IMR-90 (cell line): ENCODE measurements around the gene SEC22A.

Experiments used
- CEBPB ChIP-seq: IDR thresholded peaks from 2 replicates; pipeline ENCODE4 v1.6.1; 2012; ENCODE audit warnings: low read depth, low read length, improper control_type of control experiment
- CTCF ChIP-seq: conservative IDR thresholded peaks from 2 replicates; pipeline ENCODE4 v1.5.1; 2012; ENCODE audit warnings: mild to moderate bottlenecking, low read depth, low read length, improper control_type of control experiment
- MAFK ChIP-seq: IDR thresholded peaks from 2 replicates; pipeline ENCODE4 v1.6.1; 2012; ENCODE audit warnings: low read depth, low read length, improper control_type of control experiment
- MAZ ChIP-seq: IDR thresholded peaks from 2 replicates; pipeline ENCODE4 v1.6.1; 2012; ENCODE audit warnings: low read depth, mild to moderate bottlenecking, low read length, improper control_type of control experiment, moderate library complexity, borderline replicate concordance
- MXI1 ChIP-seq: IDR thresholded peaks from 2 replicates; pipeline ENCODE4 v1.6.1; 2012; ENCODE audit warnings: low read depth, mild to moderate bottlenecking, low read length, moderate library complexity, borderline replicate concordance
- NFE2L2 ChIP-seq: fragments of 150-350 bp; IDR thresholded peaks from 2 replicates; pipeline ENCODE4 v1.6.1; 2016; ENCODE audit warnings: low read depth, mild to moderate bottlenecking, low read length
- POLR2A ChIP-seq: IDR thresholded peaks from 2 replicates; pipeline ENCODE4 v1.6.1; 2012; ENCODE audit warnings: mild to moderate bottlenecking, low read depth, low read length
- RAD21 ChIP-seq: IDR thresholded peaks from 2 replicates; pipeline ENCODE4 v1.6.1; 2012; ENCODE audit warnings: low read length, improper control_type of control experiment
- RFX5 ChIP-seq: IDR thresholded peaks from 2 replicates; pipeline ENCODE4 v1.8.0; 2012; ENCODE audit warnings: low read depth, mild to moderate bottlenecking, low read length, moderate library complexity
- SMC3 ChIP-seq: fragments of 150-350 bp; IDR thresholded peaks from 2 replicates; pipeline ENCODE4 v1.6.1; 2016; ENCODE audit warnings: low read depth, mild to moderate bottlenecking, antibody characterized with exemption, low read length, moderate library complexity
- TF ChIP-seq, protein P1 (sequence below): fragments of 150-350 bp; IDR thresholded peaks from 2 replicates; pipeline ENCODE4 v1.6.1; 2017; ENCODE audit warnings: mild to moderate bottlenecking, antibody characterized with exemption, low read length, low read depth

GRCh38 chr3:123246866-123247265, 45.1 kb downstream of the SEC22A start:
- TF ChIP-seq CTCF, result no peak
- no peak for TF ChIP-seq POLR2A
- TF ChIP-seq MAFK, result no peak
- TF ChIP-seq RFX5, result no peak
- no peak for TF ChIP-seq NFE2L2
- TF ChIP-seq MXI1, result no peak
- TF ChIP-seq RAD21, result no peak
- no peak for TF ChIP-seq MAZ
- TF ChIP-seq SMC3, result no peak
- TF ChIP-seq, protein P1, sequence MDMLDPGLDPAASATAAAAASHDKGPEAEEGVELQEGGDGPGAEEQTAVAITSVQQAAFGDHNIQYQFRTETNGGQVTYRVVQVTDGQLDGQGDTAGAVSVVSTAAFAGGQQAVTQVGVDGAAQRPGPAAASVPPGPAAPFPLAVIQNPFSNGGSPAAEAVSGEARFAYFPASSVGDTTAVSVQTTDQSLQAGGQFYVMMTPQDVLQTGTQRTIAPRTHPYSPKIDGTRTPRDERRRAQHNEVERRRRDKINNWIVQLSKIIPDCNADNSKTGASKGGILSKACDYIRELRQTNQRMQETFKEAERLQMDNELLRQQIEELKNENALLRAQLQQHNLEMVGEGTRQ, result no peak
- no peak for TF ChIP-seq CEBPB
